IMR-90 (cell line): ENCODE data around the gene ZDHHC14. TPM values are rescaled to one million over a fixed set of nuclear protein-coding genes. Genes with fewer than 3 reads are reported as not detected.

Experiments used
- ATAC-seq: fragments of 200-7000 bp; cut with Tn5 transposase; 2 replicates; pipeline ENCODE4 v1.9.1; 2020; ENCODE audit warnings: low read depth, mild to moderate bottlenecking, moderate library complexity
- BruUV-seq: library from RNA; stranded (reverse); fragments of 400-500 nt; replicated peaks from 2 replicates; lab custom pipeline; 2021; lab: Mats Ljungman, UMichigan
- CTCF ChIA-PET: fragments of 300-600 bp; formaldehyde crosslinking; extraction: SDS; loops from one replicate; lab custom pipeline; 2021; ENCODE audit warnings: antibody characterized with exemption; lab: Yijun Ruan, JAX
- POLR2A ChIA-PET: fragments of 300-600 bp; sonication (Branson Sonifier 250); formaldehyde crosslinking; loops from one replicate; lab custom pipeline; 2022; ENCODE audit warnings: antibody characterized with exemption; ENCODE audit not compliant: unreplicated experiment; lab: Charles Lee
- DNase-seq: peaks from one replicate; pipeline ENCODE4 v3.0.0; 2013
- H2AFZ ChIP-seq: replicated peaks from 2 replicates; pipeline ENCODE3; 2013; ENCODE audit warnings: low read length, mild to moderate bottlenecking; ENCODE audit not compliant: poor library complexity
- H2AK5ac ChIP-seq: 2 replicates; pipeline ENCODE4 v1.6.1; 2013; ENCODE audit warnings: low read depth, low read length, inconsistent platforms
- H2AK9ac ChIP-seq: replicated peaks from 2 replicates; pipeline ENCODE3; 2013; ENCODE audit warnings: mild to moderate bottlenecking, low read depth, low read length, moderate library complexity; ENCODE audit not compliant: poor library complexity
- H2BK120ac ChIP-seq: 2 replicates; pipeline ENCODE4 v1.6.1; 2013; ENCODE audit warnings: low read depth, low read length, inconsistent platforms
- H2BK15ac ChIP-seq: 3 replicates; pipeline ENCODE4 v1.6.1; 2013; ENCODE audit warnings: low read depth, low read length, inconsistent platforms
- H2BK20ac ChIP-seq: 2 replicates; pipeline ENCODE4 v1.6.1; 2013; ENCODE audit warnings: low read depth, mild to moderate bottlenecking, inconsistent platforms, low read length, moderate library complexity
- H2BK5ac ChIP-seq: 2 replicates; pipeline ENCODE4 v1.6.1; 2013; ENCODE audit warnings: mild to moderate bottlenecking, low read depth, low read length, inconsistent platforms; ENCODE audit not compliant: poor library complexity, severe bottlenecking
- H3K14ac ChIP-seq: replicated peaks from 2 replicates; pipeline ENCODE4 v1.6.1; 2013; ENCODE audit warnings: low read depth, low read length, inconsistent platforms
- H3K18ac ChIP-seq: 2 replicates; pipeline ENCODE4 v1.6.1; 2013; ENCODE audit warnings: low read depth, low read length, control low read depth
- H3K23ac ChIP-seq: 2 replicates; pipeline ENCODE4 v1.6.1; 2013; ENCODE audit warnings: low read depth, low read length, inconsistent platforms
- H3K27ac ChIP-seq: 2 replicates; pipeline ENCODE4 v1.5.1; 2013; ENCODE audit warnings: mild to moderate bottlenecking, control low read depth, low read length; ENCODE audit not compliant: insufficient read depth
- H3K27me3 ChIP-seq: 2 replicates; pipeline ENCODE4 v1.6.1; 2013; ENCODE audit warnings: low read length; ENCODE audit not compliant: control insufficient read depth, insufficient read depth
- H3K36me3 ChIP-seq: 2 replicates; pipeline ENCODE4 v1.6.1; 2013; ENCODE audit warnings: low read length, mixed read lengths; ENCODE audit not compliant: control insufficient read depth, insufficient read depth
- H3K4ac ChIP-seq: 2 replicates; pipeline ENCODE4 v1.6.1; 2013; ENCODE audit warnings: low read depth, low read length, inconsistent platforms
- H3K4me1 ChIP-seq: 2 replicates; pipeline ENCODE4 v1.6.1; 2013; ENCODE audit warnings: low read length, mixed read lengths; ENCODE audit not compliant: control insufficient read depth, insufficient read depth
- H3K4me2 ChIP-seq: 2 replicates; pipeline ENCODE4 v1.6.1; 2013; ENCODE audit warnings: low read depth, mild to moderate bottlenecking, control low read depth, low read length, moderate library complexity
- H3K4me3 ChIP-seq: 2 replicates; pipeline ENCODE4 v1.5.1; 2013; ENCODE audit warnings: low read depth, mild to moderate bottlenecking, control low read depth, low read length, moderate library complexity; ENCODE audit not compliant: insufficient read depth
- H3K56ac ChIP-seq: 2 replicates; pipeline ENCODE4 v1.6.1; 2013; ENCODE audit warnings: low read length, inconsistent platforms; ENCODE audit not compliant: insufficient read depth; ENCODE audit errors: extremely low read depth
- H3K79me1 ChIP-seq, 2 experiments: 2 replicates each; pipeline ENCODE4 v1.6.1; 2013; ENCODE audit warnings: low read length in 2 of 2, inconsistent platforms in 1 of 2, low read depth in 1 of 2
- H3K9ac ChIP-seq: 2 replicates; pipeline ENCODE4 v1.6.1; 2013; ENCODE audit warnings: low read depth, low read length, control low read depth
- H3K9me1 ChIP-seq: 2 replicates; pipeline ENCODE4 v1.6.1; 2013; ENCODE audit warnings: low read length, inconsistent platforms; ENCODE audit not compliant: insufficient read depth
- H3K9me3 ChIP-seq: 2 replicates; pipeline ENCODE4 v1.6.1; 2013; ENCODE audit warnings: low read length; ENCODE audit not compliant: control insufficient read depth, insufficient read depth
- H4K20me1 ChIP-seq: 2 replicates; pipeline ENCODE4 v1.6.1; 2013; ENCODE audit warnings: low read length, inconsistent platforms; ENCODE audit not compliant: insufficient read depth
- H4K5ac ChIP-seq: 2 replicates; pipeline ENCODE4 v1.6.1; 2013; ENCODE audit warnings: mild to moderate bottlenecking, low read depth, low read length, control low read depth
- H4K8ac ChIP-seq, 2 experiments: 2 replicates each; pipeline ENCODE4 v1.6.1; 2013; ENCODE audit warnings: low read depth in 2 of 2, low read length in 2 of 2, control low read depth in 1 of 2, inconsistent platforms in 1 of 2
- H4K91ac ChIP-seq: 2 replicates; pipeline ENCODE4 v1.6.1; 2013; ENCODE audit warnings: low read depth, low read length, inconsistent platforms; ENCODE audit not compliant: insufficient read depth
- BHLHE40 ChIP-seq: fragments of 150-350 bp; IDR thresholded peaks from 2 replicates; pipeline ENCODE4 v1.6.1; 2016; ENCODE audit warnings: mild to moderate bottlenecking, low read depth, low read length
- CEBPB ChIP-seq: IDR thresholded peaks from 2 replicates; pipeline ENCODE4 v1.6.1; 2012; ENCODE audit warnings: low read depth, low read length, improper control_type of control experiment
- CHD1 ChIP-seq: IDR thresholded peaks from 2 replicates; pipeline ENCODE4 v1.6.1; 2012; ENCODE audit warnings: low read depth, low read length, improper control_type of control experiment
- MAZ ChIP-seq: IDR thresholded peaks from 2 replicates; pipeline ENCODE4 v1.6.1; 2012; ENCODE audit warnings: low read depth, mild to moderate bottlenecking, low read length, improper control_type of control experiment, moderate library complexity, borderline replicate concordance
- MXI1 ChIP-seq: IDR thresholded peaks from 2 replicates; pipeline ENCODE4 v1.6.1; 2012; ENCODE audit warnings: low read depth, mild to moderate bottlenecking, low read length, moderate library complexity, borderline replicate concordance
- POLR2A ChIP-seq: IDR thresholded peaks from 2 replicates; pipeline ENCODE4 v1.6.1; 2012; ENCODE audit warnings: mild to moderate bottlenecking, low read depth, low read length
- RAD21 ChIP-seq: IDR thresholded peaks from 2 replicates; pipeline ENCODE4 v1.6.1; 2012; ENCODE audit warnings: low read length, improper control_type of control experiment
- RCOR1 ChIP-seq: IDR thresholded peaks from 2 replicates; pipeline ENCODE4 v1.6.1; 2012; ENCODE audit warnings: mild to moderate bottlenecking, low read length, improper control_type of control experiment; ENCODE audit not compliant: insufficient replicate concordance
- RFX5 ChIP-seq: IDR thresholded peaks from 2 replicates; pipeline ENCODE4 v1.8.0; 2012; ENCODE audit warnings: low read depth, mild to moderate bottlenecking, low read length, moderate library complexity
- SMC3 ChIP-seq: fragments of 150-350 bp; IDR thresholded peaks from 2 replicates; pipeline ENCODE4 v1.6.1; 2016; ENCODE audit warnings: low read depth, mild to moderate bottlenecking, antibody characterized with exemption, low read length, moderate library complexity
- WGBS, 2 experiments: methylation state at CpG; one replicate each; pipeline versions ENCODE4 v1.1.5 to v1.1.7; 2013; ENCODE audit warnings: missing lambda C conversion rate in 2 of 2; ENCODE audit not compliant: insufficient read length in 1 of 2; ENCODE audit errors: extremely low coverage in 2 of 2; 5-methylcytosine and 5-hydroxymethylcytosine counted together
- dilution Hi-C: fragments of 300-500 bp; cut with HindIII; formaldehyde crosslinking; loops from one replicate; pipeline ENCODE4 v1.14.3; 2018; ENCODE audit warnings: low sequenced_read_pairs; ENCODE audit not compliant: unreplicated experiment
- in situ Hi-C: fragments of 300-500 bp; cut with MboI; formaldehyde crosslinking; loops from 3 replicates; pipeline ENCODE4 v1.14.3; 2019; ENCODE audit warnings: low sequenced_read_pairs, inconsistent platforms, mixed read lengths
- intact Hi-C: fragments of 100-400 bp; cut with micrococcal nuclease; formaldehyde crosslinking; loops from 2 replicates; pipeline ENCODE4 v1.10.0; 2022
- polyA plus RNA-seq, 3 experiments: library from polyadenylated mRNA; depleted of rRNA; stranded (reverse); fragments of >200 nt; gene quantifications; 2 replicates each; pipeline ENCODE4 v1.2.3, GENCODE V29; 2012; ENCODE audit warnings: low replicate concordance in 1 of 3
- total RNA-seq: library from RNA; depleted of rRNA; stranded (reverse); fragments of >200 nt; gene quantifications from 2 replicates; pipeline ENCODE4 v1.2.3, GENCODE V29; 2012
- TF ChIP-seq, protein P1 (sequence below): fragments of 150-350 bp; IDR thresholded peaks from 2 replicates; pipeline ENCODE4 v1.6.1; 2017; ENCODE audit warnings: mild to moderate bottlenecking, antibody characterized with exemption, low read length, low read depth

Gene ZDHHC14
- total and polyA plus RNA-seq, 2 of the 4 experiments (the other 2 are of a cell fraction) = 0.90 to 2.0 TPM

DNA sequence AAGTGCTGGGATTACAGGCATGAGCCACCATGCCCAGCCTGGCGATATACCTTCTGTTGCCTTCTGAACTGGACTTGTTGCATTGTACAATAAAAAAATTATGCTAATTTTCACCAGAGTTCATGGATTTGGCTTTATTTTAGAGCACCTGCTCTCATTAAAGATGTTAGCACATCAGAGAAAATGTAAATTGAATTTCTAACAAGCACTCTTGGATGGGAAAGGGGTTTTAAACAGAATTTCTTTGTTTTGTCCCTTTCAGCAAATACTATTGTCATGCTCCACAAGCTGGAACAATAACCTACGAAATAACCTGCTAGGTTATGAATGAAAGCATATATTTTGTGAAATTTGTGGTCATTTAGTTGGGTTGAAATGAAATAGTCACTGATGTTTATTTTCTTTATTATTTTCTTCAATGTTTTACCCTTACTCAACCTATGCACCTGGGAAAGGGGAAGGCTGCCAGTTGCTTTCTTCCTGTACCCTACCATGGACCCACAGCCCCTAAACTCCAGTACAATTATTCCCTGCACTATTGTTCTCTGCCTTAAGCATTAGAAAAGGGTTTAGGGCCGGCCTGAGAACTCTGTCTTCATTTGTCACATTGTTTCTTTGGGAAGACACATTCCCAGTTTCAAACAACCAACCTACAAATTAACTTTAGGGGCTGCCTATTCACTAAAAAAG lies 22.2 kb downstream of the ZDHHC14 start:
- DNase-seq (no peak), ATAC-seq (no peak)
- Histone ChIP-seq H2AFZ (no peak overlapping the region), H2BK15ac (no peak overlapping the region), H3K4me3 (no peak overlapping the region), H3K27ac (no peak overlapping the region), H3K18ac (no peak overlapping the region), H3K27me3 (no peaks in the 10 kb centered on the region), H2AK9ac (no peak overlapping the region), H3K4me1 (no peaks in the 10 kb centered on the region; the same call in 1 of the 2 replicates), H3K9me3 (no peaks in the 10 kb centered on the region), H3K56ac (no peak overlapping the region), H3K4me2 (no peak overlapping the region), H3K23ac (no peak overlapping the region), H3K4ac (no peak overlapping the region), H3K9me1 (0 out of 2 replicates have a peak, but pooled peaks cover 7% of the 10 kb centered on the region), H4K8ac (no peak overlapping the region), H2BK120ac (no peak overlapping the region), H2AK5ac (no peak overlapping the region), H2BK5ac (no peak overlapping the region), H4K91ac (no peak overlapping the region), H3K9ac (no peak overlapping the region), H3K14ac (no peak overlapping the region), H4K20me1 (peaks cover 5% of the 10 kb centered on the region; the same call in 1 of the 2 replicates), H3K36me3 (no peaks in the 10 kb centered on the region), H4K5ac (no peak overlapping the region), H3K79me1 (no peaks in the 10 kb centered on the region; a peak in 1 of 4 replicates), H2BK20ac (no peak overlapping the region)
- in situ Hi-C loops = no loop called here
- dilution Hi-C loops = no loop called here
- ChIA-PET POLR2A (no interaction called here), CTCF (no interaction called here)
- BruUV-seq = no TSS peak
- no CpG with 5 or more reads among the region's 3 CpGs for WGBS, 2 experiments
- no peak for TF ChIP-seq CEBPB
- TF ChIP-seq CHD1 = no peak
- no peak for TF ChIP-seq MAZ
- no peak for TF ChIP-seq RCOR1
- no peak for TF ChIP-seq RAD21
- TF ChIP-seq SMC3 = no peak
- TF ChIP-seq, protein P1, sequence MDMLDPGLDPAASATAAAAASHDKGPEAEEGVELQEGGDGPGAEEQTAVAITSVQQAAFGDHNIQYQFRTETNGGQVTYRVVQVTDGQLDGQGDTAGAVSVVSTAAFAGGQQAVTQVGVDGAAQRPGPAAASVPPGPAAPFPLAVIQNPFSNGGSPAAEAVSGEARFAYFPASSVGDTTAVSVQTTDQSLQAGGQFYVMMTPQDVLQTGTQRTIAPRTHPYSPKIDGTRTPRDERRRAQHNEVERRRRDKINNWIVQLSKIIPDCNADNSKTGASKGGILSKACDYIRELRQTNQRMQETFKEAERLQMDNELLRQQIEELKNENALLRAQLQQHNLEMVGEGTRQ = no peak
- TF ChIP-seq BHLHE40 = no peak
- TF ChIP-seq POLR2A = no peak
- no peak for TF ChIP-seq MXI1
- no peak for TF ChIP-seq RFX5
- intact Hi-C loops = no loop called here
